22Rv1 (cell line): ENCODE data around the gene SNX18.
"Not testable (repeated sequence)": the region's sequence is repeated elsewhere in the genome, so short reads cannot be mapped to it uniquely, and the experiment has no call there.

Source experiments
- H3K27ac ChIP-seq: fragments of 450-650 bp; 2 replicates; pipeline ENCODE4 v1.5.1; 2017
- CTCF ChIP-seq: fragments of 450-650 bp; IDR thresholded peaks from 2 replicates; pipeline ENCODE4 v1.5.1; 2017; ENCODE audit warnings: mild to moderate bottlenecking
- ZFX ChIP-seq: fragments of 450-650 bp; IDR thresholded peaks from 2 replicates; pipeline ENCODE4 v1.6.1; 2017; ENCODE audit warnings: antibody characterized with exemption, borderline replicate concordance

SNX18 gene

GRCh38 chr5:54534191-54535004 lies 16.8 kb downstream of the SNX18 start:
- no peak overlapping the region for H3K27ac ChIP-seq
- TF ChIP-seq CTCF: no peak
- TF ChIP-seq ZFX: no peak

GRCh38 chr5:54535149-54535844 lies 17.7 kb downstream of the SNX18 start:
- TF ChIP-seq CTCF: no peak
- no peak for TF ChIP-seq ZFX
- no peak overlapping the region for H3K27ac ChIP-seq

GRCh38 chr5:54536375-54536774 lies 18.8 kb downstream of the SNX18 start:
- H3K27ac ChIP-seq: not testable (repeated sequence)

GRCh38 chr5:54536861-54537260 lies 19.3 kb downstream of the SNX18 start:
- not testable (repeated sequence) for H3K27ac ChIP-seq

GRCh38 chr5:54537725-54538124 lies 20.2 kb downstream of the SNX18 start:
- TF ChIP-seq CTCF (no peak), ZFX (no peak)

GRCh38 chr5:54538156-54538555 lies 20.6 kb downstream of the SNX18 start:
- no peak overlapping the region for H3K27ac ChIP-seq
- no peak for TF ChIP-seq ZFX

More at GRCh38 chr5:54537725-54538124, 20.2 kb downstream of the SNX18 start:
- H3K27ac ChIP-seq: no peak overlapping the region

DNA sequence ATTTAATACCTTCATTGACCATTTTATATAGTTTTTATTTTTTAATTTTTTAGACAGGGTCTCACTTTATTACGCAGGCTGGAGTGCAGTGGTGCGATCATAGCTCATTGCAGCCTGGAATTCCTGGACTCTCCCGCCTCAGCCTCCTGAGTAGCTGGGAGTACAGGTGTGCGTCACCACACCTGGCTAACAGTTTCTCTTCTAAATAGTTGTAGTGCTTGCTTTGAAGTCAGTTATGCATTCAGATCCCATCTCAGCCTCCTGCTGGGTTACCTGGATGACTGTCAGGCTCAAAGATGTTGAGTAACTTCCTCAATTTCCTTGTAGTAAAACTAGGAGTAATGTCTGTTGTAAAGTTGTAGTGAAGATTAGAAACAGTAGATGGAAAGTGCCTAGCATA lies 21.4 kb downstream of the SNX18 start:
- TF ChIP-seq CTCF: no peak
- no peak for TF ChIP-seq ZFX
- no peak overlapping the region for H3K27ac ChIP-seq

DNA sequence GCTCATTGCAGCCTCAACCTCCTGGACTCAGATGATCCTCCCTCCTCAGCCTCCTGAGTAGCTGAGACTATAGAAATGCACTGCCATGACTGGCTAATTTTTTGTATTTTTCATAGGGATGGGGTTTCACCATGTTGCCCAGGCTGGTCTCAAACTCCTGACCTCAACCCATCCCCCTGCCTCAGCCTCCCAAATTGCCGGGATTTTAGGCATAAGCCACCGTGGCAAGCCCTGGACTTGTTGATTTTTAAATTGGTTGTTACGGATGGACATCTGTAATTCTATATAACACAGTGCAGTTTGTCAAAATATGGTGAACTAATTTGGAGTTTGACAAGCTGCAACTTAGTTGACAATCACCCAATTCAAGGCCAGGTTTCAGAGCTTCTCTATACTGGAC lies 22.7 kb downstream of the SNX18 start:
- H3K27ac ChIP-seq: no peak overlapping the region
- TF ChIP-seq CTCF: no peak
- no peak for TF ChIP-seq ZFX
